Prostate gland (tissue), 2 donors: ENCODE results near the gene TAC4.

Experiments used
- CTCF ChIP-seq, 4 experiments: fragments of 200-600 bp in 2 of 4; fragments of 450-650 bp in 2 of 4; sonication (generic) in 2 of 4; IDR thresholded peaks; 1 replicate in 3 of 4; 2 replicates in 1 of 4; pipeline ENCODE4 v1.5.1; 2016 to 2019; ENCODE audit warnings: antibody characterized with exemption in 4 of 4, mild to moderate bottlenecking in 2 of 4, moderate library complexity in 2 of 4
- POLR2A ChIP-seq: fragments of 450-650 bp; IDR thresholded peaks from one replicate; pipeline ENCODE4 v1.6.1; 2016; ENCODE audit warnings: antibody characterized with exemption, mild to moderate bottlenecking

- TF ChIP-seq POLR2A (no peak), CTCF (IDR thresholded peaks at IDR 0.05) (no peak)
These were observed 8.4 kb downstream of the TAC4 start for GRCh38 chr17:49839455-49839854.
